ENCODE data around the gene HUS1B.

HUS1B gene

GRCh38 chr6:620950-621349 lies 36.0 kb downstream of the HUS1B start:
- DNase-seq: no peak

GRCh38 chr6:620166-620565 lies 36.7 kb downstream of the HUS1B start:
- no peak for DNase-seq

DNA sequence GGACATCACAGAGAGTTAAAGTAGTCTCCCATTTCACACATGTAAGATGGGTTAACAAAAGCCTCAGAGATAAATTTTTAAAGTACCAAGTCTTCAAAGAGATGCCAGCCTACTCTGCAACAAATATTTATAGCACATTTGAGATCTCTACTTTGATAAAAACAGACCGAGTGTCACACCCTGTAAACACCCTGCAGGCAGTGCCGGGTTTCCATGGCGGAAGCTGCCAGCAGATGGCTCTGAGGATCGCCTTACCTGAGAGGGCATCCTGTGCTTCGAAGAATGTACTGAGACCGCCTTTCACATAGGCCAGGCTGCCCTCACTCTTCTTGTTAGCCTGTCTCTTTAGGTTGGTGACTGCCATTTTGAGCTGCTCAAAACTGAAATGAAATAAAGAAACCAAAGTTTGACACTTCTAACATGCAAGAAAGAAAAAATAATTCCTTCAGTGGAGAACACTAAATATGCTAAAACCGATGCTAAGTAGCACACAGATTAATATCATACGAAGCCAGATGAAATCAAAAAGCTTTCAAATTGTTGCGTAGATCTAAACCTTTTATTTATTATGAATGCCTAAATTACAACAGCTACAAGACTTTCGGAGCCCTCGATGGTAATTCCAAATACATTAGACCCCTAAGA lies 39.3 kb downstream of the HUS1B start:
- peak; percentile 25 for DNase-seq

- DNase-seq: no peak
These were observed 42.9 kb downstream of the HUS1B start for GRCh38 chr6:613981-614380.

DNA sequence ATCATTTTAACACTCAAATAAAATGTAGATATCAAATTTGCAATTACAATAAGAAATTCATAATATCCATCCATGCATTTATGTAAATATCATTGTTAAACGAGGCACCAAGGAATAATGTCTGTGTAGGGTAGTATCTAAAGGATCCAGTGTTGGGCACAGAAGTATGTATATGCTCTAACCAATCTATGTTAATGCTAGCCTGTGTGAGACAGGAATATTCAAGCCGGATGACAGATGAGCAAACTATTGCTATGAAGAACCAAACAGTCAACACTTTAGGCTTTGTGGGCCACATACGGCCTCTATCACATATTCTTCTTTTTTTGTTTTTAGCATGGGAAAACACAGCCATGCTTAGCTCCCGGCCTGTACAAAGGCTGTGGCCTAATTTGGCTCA lies 45.0 kb downstream of the HUS1B start:
- DNase-seq: no peak

DNA sequence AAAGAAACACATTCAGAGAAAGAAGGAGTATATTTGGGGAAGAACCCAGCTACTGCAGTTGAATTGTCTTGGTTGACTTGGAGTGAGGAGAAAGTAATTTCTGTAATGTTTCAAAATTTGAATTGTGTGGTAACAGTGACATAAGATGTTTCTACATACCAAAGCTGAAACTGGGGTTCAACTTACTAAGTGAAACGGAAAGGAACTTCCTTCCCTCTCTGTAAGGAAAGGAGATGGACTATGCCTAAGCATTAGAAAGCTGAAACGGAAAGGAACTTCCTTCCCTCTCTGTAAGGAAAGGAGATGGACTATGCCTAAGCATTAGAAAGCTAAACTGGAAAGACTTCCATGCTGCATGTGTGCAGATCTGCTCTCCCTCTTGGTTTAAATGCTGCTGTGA lies 46.0 kb downstream of the HUS1B start:
- no peak for DNase-seq

DNA sequence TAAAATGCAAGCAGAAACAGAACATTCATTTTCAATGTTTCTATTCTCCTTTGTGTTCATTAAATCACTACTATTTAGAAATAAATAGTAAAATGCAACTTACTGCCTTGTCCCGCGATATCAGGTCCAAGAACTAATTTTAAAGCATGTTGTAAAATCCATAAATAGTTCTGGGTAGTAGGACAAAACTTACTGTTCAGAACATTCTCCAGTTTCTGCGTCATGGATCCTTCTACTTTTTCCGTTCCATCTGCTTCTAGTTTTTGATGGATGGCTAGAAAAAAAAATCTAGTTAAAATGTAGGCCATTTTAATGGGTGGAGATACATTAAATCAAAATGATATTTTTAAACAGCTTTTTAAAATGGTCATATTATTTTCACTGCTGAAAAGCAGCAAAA lies 47.0 kb downstream of the HUS1B start:
- DNase-seq: no peak

DNA sequence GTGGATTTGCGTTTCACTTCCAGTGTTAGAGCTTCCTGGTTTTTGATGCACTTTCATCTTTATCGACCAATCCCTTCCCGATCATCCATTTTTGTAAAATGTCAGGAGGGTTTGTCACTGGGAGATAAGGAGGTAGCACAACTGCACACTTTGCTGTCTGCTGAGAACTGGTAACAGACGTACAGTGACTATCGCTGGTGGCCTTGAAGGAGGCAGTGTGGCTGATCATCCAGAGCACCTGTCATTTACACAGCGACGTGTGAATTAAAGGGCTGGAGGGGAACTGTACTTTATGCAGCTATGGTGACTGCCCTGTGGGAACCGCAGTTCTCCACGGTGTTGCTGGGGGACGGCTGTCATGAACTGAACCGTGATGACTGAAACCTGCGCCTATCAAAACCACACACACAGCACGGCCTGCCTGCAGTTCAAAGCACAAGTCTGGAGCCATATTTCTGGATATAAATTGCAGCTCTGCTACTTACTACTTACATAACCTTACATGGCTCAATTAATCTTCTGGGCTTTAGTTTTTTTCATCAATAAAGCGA lies 50.0 kb downstream of the HUS1B start:
- DNase-seq: no peak

All from right hindlimb (tissue), 1 donor.